ENCODE data around the gene DACT2.

GRCh38 chr6:168256940-168257339, 62.6 kb downstream of the DACT2 start:
- no peak for TF ChIP-seq CTCF (IDR thresholded peaks at IDR 0.05 in 2 of 3, conservative IDR thresholded peaks at IDR 0.05 in 1 of 3; ENCODE audit: insufficient read depth in 2 of 3, low read depth in 1 of 3, low read length in 3 of 3)
- no peak for TF ChIP-seq NCOA6 (IDR thresholded peaks at IDR 0.05)
- TF ChIP-seq ATF1 (CRISPR knock-in tag; IDR thresholded peaks at IDR 0.05), result no peak
- no peak for TF ChIP-seq ATF1 (tag; IDR thresholded peaks at IDR 0.05)
- TF ChIP-seq ESRRA (IDR thresholded peaks at IDR 0.05; ENCODE audit: borderline replicate concordance, low read depth), result no peak
- no peak for TF ChIP-seq STAT6 (CRISPR knock-in tag; IDR thresholded peaks at IDR 0.05)
- TF ChIP-seq ZBTB26 (CRISPR knock-in tag; IDR thresholded peaks at IDR 0.05), result no peak
